GM12878 (cell line): ENCODE results near the gene ZG16. TPM values are rescaled to one million over a fixed set of nuclear protein-coding genes. Genes with fewer than 3 reads are reported as not detected.

Source experiments
- IKZF2 ChIP-seq, 2 experiments: fragments of 450-650 bp; IDR thresholded peaks; 2 replicates each; pipeline ENCODE4 v1.6.1; 2017; ENCODE audit warnings: mild to moderate bottlenecking in 2 of 2, moderate library complexity in 2 of 2
- NR2F1 ChIP-seq: fragments of 450-650 bp; conservative IDR thresholded peaks from 2 replicates; pipeline ENCODE4 v1.6.1; 2017; ENCODE audit warnings: mild to moderate bottlenecking
- TCF12 ChIP-seq: IDR thresholded peaks from 2 replicates; pipeline ENCODE4 v1.6.1; 2011; ENCODE audit warnings: low read depth, mild to moderate bottlenecking, low read length
- ZNF24 ChIP-seq: fragments of 450-650 bp; IDR thresholded peaks from 2 replicates; pipeline ENCODE4 v1.6.1; 2017; ENCODE audit warnings: antibody characterized with exemption, mild to moderate bottlenecking
- polyA plus RNA-seq, 11 experiments: library from polyadenylated mRNA; depleted of rRNA in 4 of 11; unstranded in 6 of 11; stranded (reverse) in 5 of 11; fragments of >200 nt; fragmentation: Nextera tagmentation in 4 of 11; fragmentation: Illumina TruSeq in 1 of 11; extraction: Ambion mirVana in 4 of 11; extraction: Trizol in 1 of 11; gene quantifications; 1 replicate in 1 of 11; 2 replicates in 10 of 11; pipeline versions ENCODE4 v1.2.1 to v1.2.3, GENCODE V29; 2011 to 2016; ENCODE audit warnings: inconsistent platforms in 2 of 11, missing spikeins in 2 of 11, low read depth in 1 of 11
- total RNA-seq, 4 experiments: library from RNA; depleted of rRNA in 3 of 4; stranded (reverse); fragments of >200 nt in 3 of 4; fragmentation: Illumina TruSeq in 1 of 4; extraction: Trizol in 1 of 4; gene quantifications; 2 replicates each; pipeline versions ENCODE4 v1.2.1 to v1.2.3, GENCODE V29; 2013 to 2021
- TF ChIP-seq, protein P1 (sequence below): fragments of 450-650 bp; formaldehyde crosslinking; IDR thresholded peaks from 2 replicates; pipeline ENCODE4 v1.5.0; 2022; ENCODE audit warnings: mild to moderate bottlenecking, missing genetic modification characterization
- TF ChIP-seq, protein P2 (sequence below): fragments of 450-650 bp; IDR thresholded peaks from 2 replicates; pipeline ENCODE4 v1.6.1; 2017; ENCODE audit warnings: low read depth, mild to moderate bottlenecking, moderate library complexity

Gene ZG16
- total and polyA plus RNA-seq, 10 of the 15 experiments (the other 5 are each of a cell fraction or from before 2014, with no cell fraction given): not detected

DNA sequence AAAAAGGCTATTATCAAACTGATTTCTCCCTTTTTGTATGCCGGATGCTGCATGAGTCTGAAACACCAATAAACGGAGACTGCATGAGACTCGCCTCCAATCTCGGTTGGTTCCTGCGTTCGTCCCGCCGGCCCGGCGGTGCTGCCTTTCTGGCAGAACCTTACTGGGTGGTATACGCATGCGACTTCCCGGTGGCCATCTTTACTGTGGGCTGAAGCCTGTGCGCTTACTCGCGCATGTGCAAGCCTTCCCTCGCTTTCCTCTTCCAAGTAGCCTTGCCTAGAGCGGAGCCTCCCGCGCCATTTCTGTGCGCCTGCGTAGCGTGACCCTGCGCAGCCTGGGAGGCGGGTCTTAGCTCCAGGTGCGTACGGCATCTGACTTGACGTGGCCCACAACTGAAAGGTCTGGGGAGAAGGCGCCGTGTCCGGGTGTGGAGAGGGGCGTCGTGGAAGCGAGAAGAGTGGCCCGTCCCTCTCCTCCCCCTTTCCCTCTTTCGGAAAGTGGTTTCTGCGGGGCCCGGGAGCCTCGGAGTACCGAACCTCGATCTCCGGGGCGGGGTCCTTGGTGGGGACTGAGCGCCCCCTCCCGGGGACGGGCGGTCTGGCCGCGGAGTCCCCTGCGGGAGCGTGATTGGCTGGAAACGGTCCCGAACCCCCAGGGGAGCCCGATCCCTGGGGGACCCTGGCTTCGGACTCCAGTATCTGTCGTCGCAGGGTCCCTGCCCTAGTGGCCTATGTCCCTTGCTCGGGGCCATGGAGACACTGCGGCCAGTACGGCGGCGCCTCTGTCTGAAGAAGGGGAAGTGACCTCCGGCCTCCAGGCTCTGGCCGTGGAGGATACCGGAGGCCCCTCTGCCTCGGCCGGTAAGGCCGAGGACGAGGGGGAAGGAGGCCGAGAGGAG is 38.0 kb downstream of the ZG16 start, which contains the start of gene PAGR1 (continued):
- TF ChIP-seq, protein P1, sequence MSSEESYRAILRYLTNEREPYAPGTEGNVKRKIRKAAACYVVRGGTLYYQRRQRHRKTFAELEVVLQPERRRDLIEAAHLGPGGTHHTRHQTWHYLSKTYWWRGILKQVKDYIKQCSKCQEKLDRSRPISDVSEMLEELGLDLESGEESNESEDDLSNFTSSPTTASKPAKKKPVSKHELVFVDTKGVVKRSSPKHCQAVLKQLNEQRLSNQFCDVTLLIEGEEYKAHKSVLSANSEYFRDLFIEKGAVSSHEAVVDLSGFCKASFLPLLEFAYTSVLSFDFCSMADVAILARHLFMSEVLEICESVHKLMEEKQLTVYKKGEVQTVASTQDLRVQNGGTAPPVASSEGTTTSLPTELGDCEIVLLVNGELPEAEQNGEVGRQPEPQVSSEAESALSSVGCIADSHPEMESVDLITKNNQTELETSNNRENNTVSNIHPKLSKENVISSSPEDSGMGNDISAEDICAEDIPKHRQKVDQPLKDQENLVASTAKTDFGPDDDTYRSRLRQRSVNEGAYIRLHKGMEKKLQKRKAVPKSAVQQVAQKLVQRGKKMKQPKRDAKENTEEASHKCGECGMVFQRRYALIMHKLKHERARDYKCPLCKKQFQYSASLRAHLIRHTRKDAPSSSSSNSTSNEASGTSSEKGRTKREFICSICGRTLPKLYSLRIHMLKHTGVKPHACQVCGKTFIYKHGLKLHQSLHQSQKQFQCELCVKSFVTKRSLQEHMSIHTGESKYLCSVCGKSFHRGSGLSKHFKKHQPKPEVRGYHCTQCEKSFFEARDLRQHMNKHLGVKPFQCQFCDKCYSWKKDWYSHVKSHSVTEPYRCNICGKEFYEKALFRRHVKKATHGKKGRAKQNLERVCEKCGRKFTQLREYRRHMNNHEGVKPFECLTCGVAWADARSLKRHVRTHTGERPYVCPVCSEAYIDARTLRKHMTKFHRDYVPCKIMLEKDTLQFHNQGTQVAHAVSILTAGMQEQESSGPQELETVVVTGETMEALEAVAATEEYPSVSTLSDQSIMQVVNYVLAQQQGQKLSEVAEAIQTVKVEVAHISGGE (CRISPR knock-in tag): no peak
- TF ChIP-seq ZNF24 (no peak), TCF12 (peak; percentile 41; the same call in 1 of the 2 replicates), NR2F1 (peak; percentile 76), IKZF2 (IDR thresholded peaks at IDR 0.05) (peak in 1 of 2 experiments; percentile 63; a peak in 2 of 4 replicates)
- TF ChIP-seq, protein P2, sequence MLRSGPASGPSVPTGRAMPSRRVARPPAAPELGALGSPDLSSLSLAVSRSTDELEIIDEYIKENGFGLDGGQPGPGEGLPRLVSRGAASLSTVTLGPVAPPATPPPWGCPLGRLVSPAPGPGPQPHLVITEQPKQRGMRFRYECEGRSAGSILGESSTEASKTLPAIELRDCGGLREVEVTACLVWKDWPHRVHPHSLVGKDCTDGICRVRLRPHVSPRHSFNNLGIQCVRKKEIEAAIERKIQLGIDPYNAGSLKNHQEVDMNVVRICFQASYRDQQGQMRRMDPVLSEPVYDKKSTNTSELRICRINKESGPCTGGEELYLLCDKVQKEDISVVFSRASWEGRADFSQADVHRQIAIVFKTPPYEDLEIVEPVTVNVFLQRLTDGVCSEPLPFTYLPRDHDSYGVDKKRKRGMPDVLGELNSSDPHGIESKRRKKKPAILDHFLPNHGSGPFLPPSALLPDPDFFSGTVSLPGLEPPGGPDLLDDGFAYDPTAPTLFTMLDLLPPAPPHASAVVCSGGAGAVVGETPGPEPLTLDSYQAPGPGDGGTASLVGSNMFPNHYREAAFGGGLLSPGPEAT: peak; percentile 77
